Thyroid gland (tissue), 4 donors: ENCODE measurements around the gene UNC5C. TPM values are rescaled to one million over a fixed set of nuclear protein-coding genes. Genes with fewer than 3 reads are reported as not detected.
A peak's percentile ranks its signal among the peaks of the same experiment; 100 is the strongest.

ENCODE experiments used
- DNase-seq, 2 donors: peaks; one replicate each; pipeline ENCODE4 v3.0.0-alpha.2; 2019
- H3K27ac ChIP-seq, 3 donors: fragments of 200-600 bp; sonication (generic); 1 replicate in 2 of 3; 2 replicates in 1 of 3; pipeline ENCODE4 v1.5.1; 2016 to 2019; ENCODE audit warnings: mild to moderate bottlenecking in 1 of 3, moderate library complexity in 1 of 3
- H3K27me3 ChIP-seq: fragments of 200-600 bp; sonication (generic); one replicate; pipeline ENCODE4 v1.5.1; 2019
- H3K36me3 ChIP-seq, 2 donors: fragments of 200-600 bp; sonication (generic); one replicate each; pipeline ENCODE4 v1.5.1; 2016 to 2019
- H3K4me1 ChIP-seq, 2 donors: fragments of 200-600 bp; sonication (generic); one replicate each; pipeline ENCODE4 v1.5.1; 2017 to 2019
- H3K4me3 ChIP-seq, 3 donors: fragments of 200-600 bp; sonication (generic); replicated peaks in 1 of 3; 1 replicate in 2 of 3; 2 replicates in 1 of 3; pipeline ENCODE4 v1.5.1; 2016; ENCODE audit warnings: mild to moderate bottlenecking in 1 of 3
- H3K9me3 ChIP-seq: fragments of 200-600 bp; sonication (generic); one replicate; pipeline ENCODE4 v1.5.1; 2017
- CTCF ChIP-seq, 6 experiments: fragments of 200-600 bp in 3 of 6; fragments of 450-650 bp in 3 of 6; sonication (generic) in 3 of 6; IDR thresholded peaks; one replicate each; pipeline ENCODE4 v1.5.1; 2016 to 2019; ENCODE audit warnings: antibody characterized with exemption in 6 of 6, mild to moderate bottlenecking in 2 of 6, inconsistent platforms in 1 of 6, moderate library complexity in 1 of 6
- POLR2A ChIP-seq, 2 donors: fragments of 450-650 bp; IDR thresholded peaks; one replicate each; pipeline ENCODE4 v1.6.1; 2017; ENCODE audit warnings: antibody characterized with exemption in 2 of 2, mild to moderate bottlenecking in 2 of 2, moderate library complexity in 1 of 2
- WGBS, 2 donors: methylation state at CpG; one replicate each; pipeline ENCODE4 v1.1.5; 2017; 5-methylcytosine and 5-hydroxymethylcytosine counted together
- intact Hi-C: fragments of 100-400 bp; cut with DNase I; formaldehyde crosslinking; loops from one replicate; pipeline ENCODE4 v1.15.1; 2023
- total RNA-seq, 4 donors: library from RNA; depleted of rRNA; stranded (reverse); fragments of >200 nt; gene quantifications; one replicate each; pipeline ENCODE4 v1.2.3, GENCODE V29; 2016

Gene UNC5C
- total RNA-seq, 4 donors from 2014 or later: 27.1 to 72.0 (median 59.0) TPM

GRCh38 chr4:95363966-95364365 lies 184.8 kb downstream of the UNC5C start:
- DNase-seq: peak; percentile 56 to 59
- Histone ChIP-seq H3K27me3 (no peaks in the 10 kb centered on the region), H3K4me1 (peaks cover 44 to 54% of the 10 kb centered on the region in 2 donors), H3K4me3 (no peak overlapping the region), H3K27ac (peak overlapping the region; percentile 46 to 80 (median 73)), H3K9me3 (no peaks in the 10 kb centered on the region), H3K36me3 (no peaks in the 10 kb centered on the region)
- WGBS, 2 donors: 6 to 30% methylated on average over 1 of the region's 1 CpG
- TF ChIP-seq POLR2A (IDR thresholded peaks at IDR 0.05) (peak in 1 of 2 donors; percentile 6), CTCF (IDR thresholded peaks at IDR 0.05) (no peak)
- intact Hi-C loops: no loop called here

GRCh38 chr4:95363559-95363925 lies 185.2 kb downstream of the UNC5C start:
- WGBS, 2 donors: 84 to 85% methylated on average over 2 of the region's 2 CpGs
- no peaks in the 10 kb centered on the region for H3K9me3 ChIP-seq
- peak overlapping the region; percentile 46 to 80 (median 73) for H3K27ac ChIP-seq
- H3K27me3 ChIP-seq: no peaks in the 10 kb centered on the region
- H3K4me3 ChIP-seq: no peak overlapping the region
- DNase-seq: no peak
- no peak for TF ChIP-seq CTCF (IDR thresholded peaks at IDR 0.05)
- TF ChIP-seq POLR2A (IDR thresholded peaks at IDR 0.05): no peak
- intact Hi-C loops: no loop called here
- H3K36me3 ChIP-seq: no peaks in the 10 kb centered on the region
- H3K4me1 ChIP-seq: peaks cover 48 to 59% of the 10 kb centered on the region in 2 donors

GRCh38 chr4:95362906-95363558 lies 185.7 kb downstream of the UNC5C start:
- peaks cover 51 to 64% of the 10 kb centered on the region in 2 donors for H3K4me1 ChIP-seq
- no peaks in the 10 kb centered on the region for H3K36me3 ChIP-seq
- H3K27ac ChIP-seq: peak overlapping the region; percentile 73 to 80 (median 79)
- intact Hi-C loops: no loop called here
- no peak overlapping the region for H3K4me3 ChIP-seq
- TF ChIP-seq POLR2A (IDR thresholded peaks at IDR 0.05) (no peak), CTCF (IDR thresholded peaks at IDR 0.05) (peak in 1 of 6 experiments; percentile 9)
- WGBS, 2 donors: 51 to 67% methylated on average over 7 of the region's 7 CpGs
- H3K9me3 ChIP-seq: no peaks in the 10 kb centered on the region
- H3K27me3 ChIP-seq: no peaks in the 10 kb centered on the region
- DNase-seq: peak in 1 of 2 donors; percentile 10

- 62 to 71% methylated on average over 7 of the region's 7 CpGs for WGBS, 2 donors
- Histone ChIP-seq H3K9me3 (no peaks in the 10 kb centered on the region), H3K4me1 (peaks cover 51 to 67% of the 10 kb centered on the region in 2 donors), H3K36me3 (no peaks in the 10 kb centered on the region), H3K27ac (peak overlapping the region; percentile 73 to 80 (median 79)), H3K27me3 (no peaks in the 10 kb centered on the region), H3K4me3 (no peak overlapping the region)
- no peak for TF ChIP-seq POLR2A (IDR thresholded peaks at IDR 0.05)
- no peak for TF ChIP-seq CTCF (IDR thresholded peaks at IDR 0.05)
- intact Hi-C loops: no loop called here
- peak; percentile 29 to 56 for DNase-seq
Observed at GRCh38 chr4:95362066-95362465, 186.7 kb downstream of the UNC5C start.

DNA sequence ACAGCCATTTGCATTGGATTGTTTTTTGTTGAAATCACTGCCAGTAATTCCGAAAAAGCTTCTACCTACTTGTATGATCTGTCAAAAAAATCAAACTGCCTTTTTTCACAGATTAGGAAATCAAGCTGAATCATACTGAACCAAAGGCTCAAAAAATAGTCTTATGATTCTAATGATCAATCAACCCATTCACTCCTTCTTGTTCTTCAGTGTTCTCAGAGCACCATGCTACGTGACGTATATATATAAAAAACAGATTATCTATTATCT lies 187.1 kb downstream of the UNC5C start:
- intact Hi-C loops: no loop called here
- Histone ChIP-seq H3K36me3 (no peaks in the 10 kb centered on the region), H3K4me1 (peaks cover 51 to 67% of the 10 kb centered on the region in 2 donors), H3K4me3 (no peak overlapping the region), H3K27me3 (no peaks in the 10 kb centered on the region), H3K27ac (peak overlapping the region; percentile 73 to 80 (median 79)), H3K9me3 (no peaks in the 10 kb centered on the region)
- WGBS, 2 donors: 48 to 52% methylated on average over 3 of the region's 3 CpGs
- TF ChIP-seq POLR2A (IDR thresholded peaks at IDR 0.05) (no peak), CTCF (IDR thresholded peaks at IDR 0.05) (no peak)
- DNase-seq: no peak
